Measurements from ENCODE around the gene DISP3. TPM values are rescaled to one million over a fixed set of nuclear protein-coding genes. Genes with fewer than 3 reads are reported as not detected.

The DISP3 gene
- total RNA-seq, 1 experiment from 2014 or later = 2.3 TPM

GRCh38 chr1:11474826-11475225 is 4.1 kb upstream of the DISP3 start (continued):
- no peak for TF ChIP-seq CTCF (IDR thresholded peaks at IDR 0.05 in 2 of 3, conservative IDR thresholded peaks at IDR 0.05 in 1 of 3; ENCODE audit: borderline replicate concordance in 1 of 3, insufficient read depth in 1 of 3, low read depth in 2 of 3, low read length in 2 of 3)

GRCh38 chr1:11475748-11476147 is 3.2 kb upstream of the DISP3 start:
- ChIA-PET RAD21 (ENCODE audit: low non-redundant PET in 1 of 2, low total read pairs in 2 of 2, uncharacterized antibody in 2 of 2, unreplicated experiment in 2 of 2) (no interaction called here), POLR2A (no interaction called here), CTCF (interaction anchor here (0.6 kb wide), 1 partner anchor 169 kb away, joined by 3 read pairs; no protein-coding TSS in a partner anchor)
- TF ChIP-seq TCF7L2 (IDR thresholded peaks at IDR 0.05; ENCODE audit: borderline replicate concordance, extremely low read depth, insufficient read depth, insufficient read length) (no peak), EZH2phosphoT487 (IDR thresholded peaks at IDR 0.05; ENCODE audit: borderline replicate concordance) (no peak), SP1 (IDR thresholded peaks at IDR 0.05; ENCODE audit: low read depth) (no peak), CTCF (IDR thresholded peaks at IDR 0.05 in 2 of 3, conservative IDR thresholded peaks at IDR 0.05 in 1 of 3; ENCODE audit: borderline replicate concordance in 1 of 3, insufficient read depth in 1 of 3, low read depth in 2 of 3, low read length in 2 of 3) (no peak), RAD21 (IDR thresholded peaks at IDR 0.05; ENCODE audit: low read depth) (no peak), ELF1 (IDR thresholded peaks at IDR 0.05; ENCODE audit: borderline replicate concordance, low read depth) (no peak), YY1 (IDR thresholded peaks at IDR 0.05; ENCODE audit: extremely low read depth, insufficient replicate concordance, low read depth, low read length) (no peak), FOSL1 (IDR thresholded peaks at IDR 0.05; ENCODE audit: low read depth) (no peak), EZH2 (IDR thresholded peaks at IDR 0.05) (no peak), ZFX (IDR thresholded peaks at IDR 0.05) (no peak), POLR2A (IDR thresholded peaks at IDR 0.05; ENCODE audit: borderline replicate concordance, extremely low read depth, insufficient read depth, insufficient read length) (no peak), EGR1 (IDR thresholded peaks at IDR 0.05; ENCODE audit: low read depth) (no peak), CEBPB (IDR thresholded peaks at IDR 0.05; ENCODE audit: low read depth) (no peak), POLR2AphosphoS5 (IDR thresholded peaks at IDR 0.05; ENCODE audit: low read depth, low read length) (no peak)
- TF ChIP-seq, protein P1, sequence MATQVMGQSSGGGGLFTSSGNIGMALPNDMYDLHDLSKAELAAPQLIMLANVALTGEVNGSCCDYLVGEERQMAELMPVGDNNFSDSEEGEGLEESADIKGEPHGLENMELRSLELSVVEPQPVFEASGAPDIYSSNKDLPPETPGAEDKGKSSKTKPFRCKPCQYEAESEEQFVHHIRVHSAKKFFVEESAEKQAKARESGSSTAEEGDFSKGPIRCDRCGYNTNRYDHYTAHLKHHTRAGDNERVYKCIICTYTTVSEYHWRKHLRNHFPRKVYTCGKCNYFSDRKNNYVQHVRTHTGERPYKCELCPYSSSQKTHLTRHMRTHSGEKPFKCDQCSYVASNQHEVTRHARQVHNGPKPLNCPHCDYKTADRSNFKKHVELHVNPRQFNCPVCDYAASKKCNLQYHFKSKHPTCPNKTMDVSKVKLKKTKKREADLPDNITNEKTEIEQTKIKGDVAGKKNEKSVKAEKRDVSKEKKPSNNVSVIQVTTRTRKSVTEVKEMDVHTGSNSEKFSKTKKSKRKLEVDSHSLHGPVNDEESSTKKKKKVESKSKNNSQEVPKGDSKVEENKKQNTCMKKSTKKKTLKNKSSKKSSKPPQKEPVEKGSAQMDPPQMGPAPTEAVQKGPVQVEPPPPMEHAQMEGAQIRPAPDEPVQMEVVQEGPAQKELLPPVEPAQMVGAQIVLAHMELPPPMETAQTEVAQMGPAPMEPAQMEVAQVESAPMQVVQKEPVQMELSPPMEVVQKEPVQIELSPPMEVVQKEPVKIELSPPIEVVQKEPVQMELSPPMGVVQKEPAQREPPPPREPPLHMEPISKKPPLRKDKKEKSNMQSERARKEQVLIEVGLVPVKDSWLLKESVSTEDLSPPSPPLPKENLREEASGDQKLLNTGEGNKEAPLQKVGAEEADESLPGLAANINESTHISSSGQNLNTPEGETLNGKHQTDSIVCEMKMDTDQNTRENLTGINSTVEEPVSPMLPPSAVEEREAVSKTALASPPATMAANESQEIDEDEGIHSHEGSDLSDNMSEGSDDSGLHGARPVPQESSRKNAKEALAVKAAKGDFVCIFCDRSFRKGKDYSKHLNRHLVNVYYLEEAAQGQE (IDR thresholded peaks at IDR 0.05; ENCODE audit: low read depth) = no peak
- TF ChIP-seq, protein P2, sequence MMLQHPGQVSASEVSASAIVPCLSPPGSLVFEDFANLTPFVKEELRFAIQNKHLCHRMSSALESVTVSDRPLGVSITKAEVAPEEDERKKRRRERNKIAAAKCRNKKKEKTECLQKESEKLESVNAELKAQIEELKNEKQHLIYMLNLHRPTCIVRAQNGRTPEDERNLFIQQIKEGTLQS (IDR thresholded peaks at IDR 0.05) = no peak
- TF ChIP-seq, protein P3, sequence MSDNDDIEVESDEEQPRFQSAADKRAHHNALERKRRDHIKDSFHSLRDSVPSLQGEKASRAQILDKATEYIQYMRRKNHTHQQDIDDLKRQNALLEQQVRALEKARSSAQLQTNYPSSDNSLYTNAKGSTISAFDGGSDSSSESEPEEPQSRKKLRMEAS (IDR thresholded peaks at IDR 0.05) = no peak
- DNase-seq (ENCODE audit: low read depth, low spot score) (no peak), ATAC-seq (no peak)
- no TSS peak for BruUV-seq (replicated peaks)
- intact Hi-C loops (cut with micrococcal nuclease) = loop anchor here (5.0 kb wide), 1 partner anchor 213 kb away; the partner anchor contains the start of gene MTOR
- H2AFZ ChIP-seq (ENCODE audit: low read depth, low read length, poor library complexity, severe bottlenecking) = no peak overlapping the region
- H3K27ac ChIP-seq (ENCODE audit: low read depth, low read length) = no peak overlapping the region
- peaks cover 0 to 16% of the 10 kb centered on the region in 2 experiments; a peak in 1 of 4 replicates for H3K4me1 ChIP-seq (ENCODE audit: control insufficient read depth in 1 of 2, insufficient read depth in 2 of 2, low read length in 2 of 2)
- H3K9me2 ChIP-seq (ENCODE audit: insufficient read depth) = no peaks in the 10 kb centered on the region
- H3K36me3 ChIP-seq (ENCODE audit: control insufficient read depth in 1 of 2, insufficient read depth in 2 of 2, low read length in 2 of 2) = no peaks in the 10 kb centered on the region
- H3K4me2 ChIP-seq (ENCODE audit: low read length) = no peak overlapping the region
- no peaks in the 10 kb centered on the region for H3K9me3 ChIP-seq (ENCODE audit: control insufficient read depth in 1 of 2, insufficient read depth in 1 of 2, low read depth in 1 of 2, low read length in 2 of 2)
- H3K4me3 ChIP-seq (replicated peaks in 1 of 2; ENCODE audit: low read depth in 1 of 2, low read length in 2 of 2) = no peak overlapping the region
- H3K27me3 ChIP-seq (ENCODE audit: insufficient read depth, low read length) = peaks cover 51% of the 10 kb centered on the region
- H3K9ac ChIP-seq (ENCODE audit: low read length) = no peak overlapping the region
- no peaks in the 10 kb centered on the region for H3K79me2 ChIP-seq (ENCODE audit: insufficient read depth, low read length)
- no peaks in the 10 kb centered on the region for H4K20me1 ChIP-seq (ENCODE audit: insufficient read depth)

Data from HCT116 (cell line).